NCI-H2171 (cell line): ENCODE data around the gene MYO9A.

ENCODE experiments used
- DNase-seq: peaks from one replicate; lab custom pipeline; 2025; lab: John Stamatoyannopoulos, UW

The MYO9A gene

DNA sequence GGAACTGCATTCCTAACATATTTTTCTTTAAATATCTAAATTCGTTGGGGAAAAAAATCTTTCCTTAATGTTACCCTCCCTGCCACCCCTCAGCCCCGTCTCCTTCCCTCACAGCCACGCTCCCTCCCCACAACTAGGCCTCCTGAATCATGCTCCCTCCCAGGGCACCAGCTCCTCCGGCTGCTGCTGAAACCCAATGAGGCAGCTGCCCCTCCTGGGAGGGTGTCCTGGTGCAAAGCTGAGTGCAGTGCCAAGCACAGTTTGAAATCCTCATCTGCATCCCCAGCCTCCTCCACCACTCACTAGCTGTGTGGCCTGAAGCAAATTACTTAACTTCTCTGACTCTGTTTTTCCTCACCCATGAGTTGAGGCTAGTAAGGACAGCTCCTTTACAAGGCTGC is 310.3 kb downstream of the MYO9A start:
- no peak for DNase-seq

DNA sequence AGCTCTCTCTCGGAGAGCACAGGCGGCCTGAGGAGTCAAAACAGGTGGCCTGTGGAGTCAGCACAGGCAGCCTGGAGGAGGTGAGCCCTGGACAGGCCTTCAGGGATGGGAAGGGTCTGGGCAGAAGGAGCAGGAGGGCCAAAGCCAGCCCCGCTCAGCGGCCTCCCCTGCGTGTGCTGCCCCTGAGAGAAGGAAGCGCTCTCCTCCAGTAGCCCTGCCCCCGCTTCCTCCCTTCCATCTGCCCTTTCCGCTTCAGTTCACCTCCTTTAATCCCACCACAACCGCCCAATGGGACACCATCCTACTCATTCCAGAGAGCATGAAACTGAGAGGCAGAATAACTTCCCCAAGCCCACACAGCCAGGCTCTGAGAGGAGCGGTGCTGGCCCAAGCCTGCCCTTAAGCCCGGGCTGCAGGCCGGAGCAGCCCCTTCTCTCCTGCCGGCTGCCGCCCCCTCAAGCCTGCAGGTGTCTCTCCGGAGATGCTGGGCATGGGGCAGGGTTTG is 310.8 kb downstream of the MYO9A start:
- no peak for DNase-seq

DNA sequence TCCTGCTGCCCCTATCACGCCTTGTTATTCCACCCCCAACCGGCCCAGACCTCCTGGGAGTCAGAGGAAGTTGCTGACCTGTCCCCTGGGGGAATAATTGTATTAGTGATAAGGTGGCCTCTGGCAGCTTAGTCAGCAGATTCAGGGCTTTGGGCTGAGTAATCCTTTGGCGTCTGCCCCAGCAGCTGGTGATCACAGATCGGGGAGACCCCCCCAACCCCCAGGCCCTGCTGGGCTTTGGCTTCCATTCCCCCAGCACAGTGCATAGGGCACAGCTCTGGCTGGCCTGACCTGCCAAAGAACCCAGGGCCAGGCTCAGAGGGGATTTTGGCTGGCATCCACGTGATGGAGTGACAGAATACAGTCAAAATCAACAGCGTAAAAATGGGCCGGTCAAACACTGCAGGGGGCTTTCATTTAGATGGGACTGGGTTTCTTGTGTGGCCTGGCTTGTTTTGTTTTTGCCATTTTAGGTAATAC is 311.5 kb downstream of the MYO9A start:
- no peak for DNase-seq

DNA sequence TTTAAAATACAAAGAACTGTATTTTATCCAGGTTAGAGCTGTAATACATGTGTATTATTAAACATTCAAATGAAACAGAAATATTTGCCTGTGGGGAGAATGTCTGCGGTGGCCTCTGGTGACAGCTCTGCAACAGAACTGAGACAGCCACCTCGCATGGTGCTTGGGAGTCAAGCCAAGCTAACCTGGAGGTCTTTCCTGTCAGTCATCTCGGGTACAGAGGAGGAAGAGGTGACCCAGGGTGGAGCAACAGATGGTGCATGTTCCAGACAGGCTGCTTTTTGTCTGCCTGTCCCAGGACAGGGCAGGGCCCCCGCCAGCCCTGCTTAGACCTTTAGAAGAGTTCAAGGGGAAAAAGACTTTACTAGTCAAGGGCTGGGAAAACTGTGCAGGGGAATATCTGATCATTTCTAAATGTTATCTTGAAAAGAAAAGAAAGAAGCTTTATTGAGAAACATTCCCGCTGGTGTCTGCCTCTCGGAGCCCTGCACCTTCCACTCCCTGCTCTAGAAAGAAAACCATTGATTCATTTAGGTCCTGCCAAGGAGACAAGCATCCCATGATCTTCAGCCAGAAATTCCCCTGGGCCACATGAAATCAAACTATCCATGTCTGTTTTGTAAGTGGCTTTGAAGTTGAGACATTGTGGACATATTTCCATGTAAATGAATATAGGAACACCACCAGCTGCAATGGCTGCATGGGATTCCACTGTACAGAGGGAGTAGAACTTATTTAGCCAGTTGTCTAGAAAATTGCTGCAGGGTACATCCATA is 313.1 kb downstream of the MYO9A start:
- no peak for DNase-seq

- DNase-seq: no peak
Observed at GRCh38 chr15:71804226-71804625, 313.7 kb downstream of the MYO9A start.

- DNase-seq: no peak
Observed at GRCh38 chr15:71802770-71803169, 315.2 kb downstream of the MYO9A start.

- DNase-seq: no peak
Observed at GRCh38 chr15:71801935-71802655, 315.9 kb downstream of the MYO9A start.

GRCh38 chr15:71800835-71801745 is 316.9 kb downstream of the MYO9A start:
- DNase-seq: peak; percentile 63

- no peak for DNase-seq
Observed at GRCh38 chr15:71800190-71800589, 317.8 kb downstream of the MYO9A start.

- no peak for DNase-seq
Observed at GRCh38 chr15:71798641-71799040, 319.3 kb downstream of the MYO9A start.

DNA sequence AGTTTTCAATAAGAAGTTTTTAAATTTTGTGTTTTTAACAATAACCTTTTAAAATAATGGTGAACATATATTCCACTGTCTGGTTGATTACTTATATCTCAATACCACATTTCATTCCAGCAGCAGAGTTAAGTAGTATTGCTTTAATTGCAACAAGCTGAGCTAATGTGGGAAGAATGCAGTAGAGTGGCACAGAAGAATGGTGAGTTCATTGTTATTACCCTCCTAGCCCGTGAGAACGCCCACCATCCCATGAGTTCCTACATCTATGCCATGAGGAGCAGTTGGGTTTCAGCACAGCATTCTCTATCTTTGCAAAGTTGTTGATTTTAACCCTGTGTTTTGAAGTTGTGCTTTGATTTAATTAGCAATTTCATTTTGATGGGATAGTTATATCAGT is 325.4 kb downstream of the MYO9A start:
- DNase-seq: no peak

DNA sequence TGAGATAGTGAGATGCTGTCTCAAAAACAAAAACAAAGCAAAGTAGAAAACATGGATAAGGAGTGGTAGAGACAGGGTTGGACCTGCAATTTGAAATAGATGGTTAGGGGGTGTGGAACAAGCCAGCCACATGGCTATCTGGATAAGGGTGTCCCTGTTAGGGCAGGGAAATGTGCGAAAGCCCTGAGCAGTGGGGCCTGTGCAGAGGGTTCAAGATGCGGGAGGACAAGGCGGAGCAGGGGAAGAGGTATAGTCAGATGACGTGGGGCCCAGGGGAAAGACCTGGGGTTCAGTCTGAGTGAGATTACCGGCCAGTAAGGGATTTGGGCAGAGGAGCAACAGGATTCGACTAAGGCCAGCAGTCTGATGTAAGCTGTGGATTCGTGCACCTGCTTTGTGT is 326.0 kb downstream of the MYO9A start:
- no peak for DNase-seq

- DNase-seq: no peak
Observed at GRCh38 chr15:71790081-71790480, 327.9 kb downstream of the MYO9A start.

- no peak for DNase-seq
Observed at GRCh38 chr15:71789616-71790015, 328.3 kb downstream of the MYO9A start.

GRCh38 chr15:71788646-71789579 is 329.0 kb downstream of the MYO9A start:
- DNase-seq: no peak

GRCh38 chr15:71786673-71787072 is 331.3 kb downstream of the MYO9A start:
- DNase-seq: no peak

- DNase-seq: no peak
Observed at GRCh38 chr15:71785996-71786395, 332.0 kb downstream of the MYO9A start.

DNA sequence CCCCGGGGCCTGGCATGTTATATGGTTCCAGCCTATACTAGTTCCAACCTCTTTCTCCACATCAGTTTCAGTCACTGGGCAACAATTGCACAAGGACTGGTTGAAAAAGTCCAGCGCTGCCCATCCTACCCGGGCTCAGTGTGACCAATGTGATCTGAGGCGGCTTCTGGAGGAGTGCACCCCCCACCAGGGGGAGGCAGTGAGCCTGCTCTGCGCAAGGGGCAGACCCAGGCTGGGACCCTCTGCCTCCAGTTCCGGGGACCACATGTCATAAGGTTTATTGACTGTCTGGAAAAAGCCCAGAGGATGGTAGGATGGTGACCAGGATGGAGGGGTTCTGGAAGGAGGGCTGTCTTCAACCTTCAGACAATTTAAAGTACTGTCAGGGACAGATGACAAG is 333.2 kb downstream of the MYO9A start:
- DNase-seq: no peak

DNA sequence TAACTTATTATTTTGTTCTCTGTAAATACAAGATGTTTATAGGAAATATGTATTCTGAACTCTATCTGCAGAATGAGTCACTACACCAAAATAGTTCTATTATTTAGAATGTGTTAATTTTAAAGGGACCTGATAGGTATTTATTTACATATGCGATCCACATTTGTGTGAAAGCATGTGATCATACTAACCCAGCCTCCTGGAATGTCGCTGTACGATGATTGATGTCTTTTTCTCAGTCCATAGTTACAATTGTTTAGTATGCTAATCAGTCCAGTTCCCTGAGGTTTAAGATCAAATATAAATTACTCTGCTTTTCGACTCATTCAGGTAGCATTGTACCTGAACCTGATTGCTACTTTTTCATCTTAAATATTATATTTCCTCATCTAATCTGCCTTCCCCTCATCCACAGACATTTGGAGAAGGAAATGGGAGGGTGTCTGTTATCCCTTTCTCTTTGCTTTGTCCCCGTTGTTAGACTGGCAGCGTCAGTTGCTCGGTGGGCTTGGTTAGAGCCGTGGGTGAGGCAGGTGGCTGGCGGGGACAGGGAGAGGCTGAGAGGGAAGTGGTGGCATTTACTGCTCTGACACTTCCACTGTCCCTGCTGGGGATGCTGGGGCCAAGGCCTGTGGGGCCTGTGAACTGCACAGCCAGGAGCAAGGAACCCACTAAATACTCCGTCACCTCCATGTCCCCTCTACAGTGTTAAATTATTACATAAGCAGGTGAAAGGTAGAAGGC is 335.4 kb downstream of the MYO9A start:
- DNase-seq: no peak

GRCh38 chr15:71781965-71782265 is 336.0 kb downstream of the MYO9A start:
- no peak for DNase-seq
